HG02943 (cell line): ENCODE data around the gene MT1M.

Experiments
- ATAC-seq: cut with Tn5 transposase; IDR thresholded peaks from one replicate; pipeline ENCODE4 v1.9.1; 2021; ENCODE audit warnings: mild to moderate bottlenecking, low read depth, moderate library complexity; ENCODE audit not compliant: unreplicated experiment

MT1M gene

DNA sequence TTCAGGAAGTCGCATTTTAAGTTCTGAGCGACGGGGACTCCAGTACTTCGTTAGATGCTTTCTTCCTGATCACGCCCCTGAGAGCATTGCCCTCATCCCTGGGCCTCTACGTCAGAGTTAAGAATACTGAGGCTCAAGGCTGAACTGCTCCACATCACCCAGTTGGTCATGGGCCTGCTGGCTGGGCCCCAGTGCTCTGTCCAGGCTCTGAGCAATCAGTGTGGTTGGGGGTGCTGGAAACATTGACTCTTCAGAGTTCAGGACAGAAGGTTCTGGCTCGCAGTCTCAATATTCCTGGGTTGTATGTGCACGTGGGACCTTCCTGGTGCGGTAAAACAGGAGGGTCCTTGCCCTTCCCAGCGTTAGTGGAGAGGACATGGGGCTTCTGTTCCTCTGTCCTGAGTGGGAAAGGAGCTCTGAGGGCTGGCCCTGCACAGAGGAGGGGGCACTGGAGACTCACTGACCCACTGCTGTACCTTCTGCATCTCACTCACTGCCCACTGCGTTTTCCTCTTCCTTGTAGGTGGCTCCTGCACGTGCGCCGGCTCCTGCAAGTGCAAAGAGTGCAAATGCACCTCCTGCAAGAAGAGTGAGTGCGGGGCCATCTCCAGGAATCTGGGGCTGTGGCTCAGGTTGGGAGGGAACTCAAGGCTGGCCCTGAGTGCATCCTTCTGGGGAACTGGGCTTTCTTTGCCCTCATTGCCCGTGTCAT lies 6.4 kb upstream of the MT1M start:
- ATAC-seq = no peak

DNA sequence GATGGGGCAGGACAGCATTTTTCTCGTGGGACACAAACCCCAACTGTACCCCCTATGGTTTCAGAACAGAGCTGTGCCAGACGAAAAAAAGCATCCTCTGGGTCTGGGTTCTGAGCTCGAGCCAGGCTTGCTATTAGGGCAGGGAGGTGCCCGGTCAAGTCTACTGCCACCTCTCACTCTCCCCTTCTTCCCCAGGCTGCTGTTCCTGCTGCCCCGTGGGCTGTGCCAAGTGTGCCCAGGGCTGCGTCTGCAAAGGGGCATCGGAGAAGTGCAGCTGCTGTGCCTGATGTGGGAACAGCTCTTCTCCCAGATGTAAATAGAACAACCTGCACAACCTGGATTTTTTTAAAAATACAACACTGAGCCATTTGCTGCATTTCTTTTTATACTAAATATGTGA lies 5.8 kb upstream of the MT1M start:
- no peak for ATAC-seq

DNA sequence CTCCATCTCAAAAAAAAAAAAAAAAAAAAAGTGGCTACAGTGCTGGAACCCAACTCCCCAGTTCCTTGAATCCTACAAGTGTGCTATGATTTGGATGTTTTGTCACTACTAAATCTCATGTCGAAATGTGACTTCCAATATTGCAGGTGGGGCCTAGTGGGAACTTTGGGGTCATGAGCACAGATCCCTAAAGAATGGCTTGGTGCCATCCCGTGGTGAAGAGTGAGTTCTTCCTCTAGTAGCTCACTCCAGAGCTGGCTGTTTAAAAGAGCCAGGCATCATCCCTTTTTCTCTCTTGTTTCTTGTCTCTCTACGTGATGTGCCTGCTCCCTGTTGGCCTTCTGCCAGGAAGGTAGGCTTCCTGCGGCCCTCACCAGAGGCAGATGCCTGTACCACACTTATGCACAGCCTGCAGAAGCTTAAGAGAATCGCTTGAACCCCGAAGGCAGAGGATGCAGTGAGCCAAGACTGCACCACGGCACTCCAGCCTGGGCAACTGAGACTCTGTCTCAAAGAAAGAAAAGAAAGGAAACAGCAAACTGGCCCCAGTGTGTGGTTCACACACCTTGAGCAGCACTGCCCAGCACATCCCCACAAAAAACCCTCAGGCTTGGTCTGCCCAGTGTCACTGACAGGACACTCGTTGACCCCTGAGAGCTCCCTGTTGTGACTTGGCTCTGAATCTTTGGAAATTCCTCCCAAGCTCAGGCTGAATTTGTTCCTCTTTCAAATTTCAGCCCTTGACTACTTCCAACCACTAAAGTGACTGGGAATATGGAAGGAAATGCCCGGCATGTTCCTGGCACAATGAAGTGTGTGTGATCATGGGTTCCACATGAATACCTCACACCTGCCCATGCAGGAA lies 3.7 kb upstream of the MT1M start:
- no peak for ATAC-seq

DNA sequence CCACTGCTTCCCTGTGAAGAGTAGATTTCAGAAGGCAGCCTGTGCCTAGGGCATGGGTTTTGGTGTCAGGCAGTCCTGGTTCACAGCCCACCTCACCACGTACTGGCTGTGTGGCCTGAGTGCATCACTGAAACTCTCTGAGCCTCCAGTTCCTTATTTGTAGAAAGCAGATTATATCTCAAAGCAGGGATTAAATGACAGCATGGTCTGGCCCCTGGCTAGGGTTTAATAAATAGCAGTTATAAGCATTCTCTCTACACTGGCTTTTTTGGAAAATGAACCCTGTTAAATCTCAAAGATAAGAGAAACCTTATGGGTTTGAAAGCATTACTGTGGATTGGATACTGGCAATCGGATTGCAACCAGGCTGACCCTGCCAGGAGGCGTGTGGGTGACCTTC lies 2.9 kb upstream of the MT1M start:
- no peak for ATAC-seq

DNA sequence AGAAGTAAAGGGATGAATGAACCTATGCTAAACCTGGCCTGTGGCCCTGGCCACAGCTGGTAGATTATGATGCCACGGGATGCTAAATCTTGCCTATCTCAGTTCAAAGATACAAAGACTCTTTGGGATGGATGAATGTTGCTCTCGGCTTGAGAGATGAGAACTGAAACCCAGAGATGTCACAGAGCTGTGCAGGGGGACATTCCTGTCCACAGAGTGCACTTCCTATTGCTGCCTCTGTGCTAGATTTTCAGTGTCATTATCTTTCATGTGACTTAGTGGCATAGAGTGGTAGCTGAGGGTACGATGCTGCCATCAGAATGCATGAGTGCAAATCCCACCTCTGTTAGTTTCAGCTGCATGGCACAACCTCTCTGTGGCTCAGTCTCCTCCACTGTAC lies 2.3 kb upstream of the MT1M start:
- no peak for ATAC-seq

DNA sequence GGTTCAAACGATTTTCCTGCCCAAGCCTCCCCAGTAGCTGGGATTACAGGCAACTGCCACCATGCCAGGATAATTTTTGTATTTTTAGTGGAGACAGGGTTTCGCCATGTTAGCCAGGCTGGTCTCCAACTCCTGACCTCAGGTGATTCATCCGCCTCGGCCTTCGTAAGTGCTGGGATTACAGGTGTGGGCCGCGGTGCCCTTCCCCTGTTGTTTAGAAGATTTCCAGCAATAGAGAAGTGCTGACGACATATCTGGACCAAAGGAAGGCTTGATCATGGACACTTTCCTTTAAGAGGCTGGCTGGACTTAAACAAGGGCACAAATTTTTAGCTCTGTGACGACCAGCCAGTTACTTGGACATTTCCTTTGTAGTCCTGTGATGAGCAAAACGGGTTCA lies 1.3 kb upstream of the MT1M start:
- no peak for ATAC-seq

DNA sequence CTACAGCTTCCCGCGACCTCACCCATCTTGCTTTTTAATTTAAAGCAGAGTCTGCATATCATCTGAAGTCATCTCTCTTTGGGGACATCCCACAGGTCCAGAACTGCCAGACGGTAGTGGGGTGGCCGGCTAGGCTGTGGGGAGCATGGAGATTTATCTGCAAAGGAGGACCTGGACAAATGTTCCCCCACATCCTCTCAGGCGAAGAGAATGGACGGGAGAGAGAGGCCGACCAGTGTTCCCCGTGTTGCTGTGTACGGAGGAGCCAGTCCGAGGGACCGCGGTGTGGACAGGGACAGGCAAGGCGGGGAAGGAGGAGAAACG lies 665 bp upstream of the MT1M start:
- ATAC-seq = no peak

DNA sequence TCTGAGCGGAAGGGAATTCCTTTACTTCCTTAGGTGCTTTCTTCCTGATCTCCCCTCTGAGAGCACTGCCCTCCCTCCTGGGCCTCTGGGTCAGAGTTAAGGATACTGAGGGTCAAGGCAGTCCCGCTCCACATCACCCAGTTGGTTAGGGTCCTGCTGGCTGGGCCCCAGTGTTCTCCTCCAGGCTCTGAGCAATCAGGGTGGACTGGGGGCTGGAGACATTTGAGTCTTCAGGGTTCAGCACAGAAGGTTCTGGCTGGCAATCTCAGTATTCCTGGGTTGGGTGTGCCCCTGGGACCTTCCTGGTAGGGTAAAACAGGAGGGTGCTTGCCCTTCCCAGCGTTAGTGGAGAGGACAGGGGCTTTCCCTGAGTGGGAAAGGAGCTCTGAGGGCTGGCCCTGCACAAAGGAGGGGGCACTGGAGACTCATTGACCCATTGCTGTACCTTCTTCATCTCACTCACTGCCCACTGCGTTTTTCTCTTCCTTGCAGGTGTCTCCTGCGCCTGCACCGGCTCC lies 448 bp downstream of the MT1M start:
- ATAC-seq = no peak

DNA sequence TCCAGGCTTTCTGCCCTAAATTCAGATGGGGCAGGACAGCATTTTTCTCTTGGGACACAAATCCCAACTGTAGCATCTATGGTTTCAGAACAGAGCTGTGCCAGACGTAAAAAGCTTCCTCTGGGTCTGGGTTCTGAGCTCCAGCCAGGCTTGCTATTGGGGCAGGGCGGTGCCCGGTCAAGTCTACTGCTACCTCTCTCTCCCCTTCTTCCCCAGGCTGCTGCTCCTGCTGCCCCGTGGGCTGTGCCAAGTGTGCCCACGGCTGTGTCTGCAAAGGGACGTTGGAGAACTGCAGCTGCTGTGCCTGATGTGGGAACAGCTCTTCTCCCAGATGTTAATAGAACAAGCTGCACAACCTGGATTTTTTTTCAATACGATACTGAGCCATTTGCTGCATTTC lies 1.1 kb downstream of the MT1M start:
- no peak for ATAC-seq

DNA sequence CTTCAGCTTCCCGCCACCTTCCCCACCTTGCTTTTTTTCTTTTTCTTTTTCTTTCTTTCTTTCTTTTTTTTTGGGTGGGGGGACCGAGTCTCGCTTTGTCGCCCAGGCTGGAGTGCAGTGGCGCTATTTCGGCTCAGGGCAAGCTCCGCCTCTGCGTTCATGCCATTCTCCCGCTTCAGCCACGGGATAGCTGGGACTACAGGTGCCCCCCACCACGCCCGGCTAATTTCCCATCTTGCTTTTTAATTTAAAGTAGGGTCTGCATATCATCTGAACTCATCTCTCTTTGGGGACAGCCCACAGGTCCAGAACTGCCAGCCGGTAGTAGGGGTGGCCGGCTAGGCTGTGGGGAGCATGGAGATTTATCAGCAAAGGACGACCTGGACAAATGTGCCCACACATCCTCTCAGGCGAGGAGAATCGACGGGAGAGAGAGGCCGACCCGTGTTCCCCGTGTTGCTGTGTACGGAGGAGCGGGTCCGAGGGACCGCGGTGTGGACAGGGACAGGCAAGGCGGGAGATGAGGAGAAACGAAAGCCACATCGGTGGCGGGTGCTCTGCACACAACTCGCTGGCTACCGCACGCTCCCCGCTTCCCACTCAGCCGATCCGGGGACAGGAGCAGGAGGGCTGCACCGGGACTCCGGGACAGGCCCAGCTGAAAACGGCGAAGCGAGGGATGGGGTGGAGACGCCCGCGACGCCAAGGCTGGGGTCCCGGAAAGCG lies 2.4 kb downstream of the MT1M start:
- no peak for ATAC-seq

DNA sequence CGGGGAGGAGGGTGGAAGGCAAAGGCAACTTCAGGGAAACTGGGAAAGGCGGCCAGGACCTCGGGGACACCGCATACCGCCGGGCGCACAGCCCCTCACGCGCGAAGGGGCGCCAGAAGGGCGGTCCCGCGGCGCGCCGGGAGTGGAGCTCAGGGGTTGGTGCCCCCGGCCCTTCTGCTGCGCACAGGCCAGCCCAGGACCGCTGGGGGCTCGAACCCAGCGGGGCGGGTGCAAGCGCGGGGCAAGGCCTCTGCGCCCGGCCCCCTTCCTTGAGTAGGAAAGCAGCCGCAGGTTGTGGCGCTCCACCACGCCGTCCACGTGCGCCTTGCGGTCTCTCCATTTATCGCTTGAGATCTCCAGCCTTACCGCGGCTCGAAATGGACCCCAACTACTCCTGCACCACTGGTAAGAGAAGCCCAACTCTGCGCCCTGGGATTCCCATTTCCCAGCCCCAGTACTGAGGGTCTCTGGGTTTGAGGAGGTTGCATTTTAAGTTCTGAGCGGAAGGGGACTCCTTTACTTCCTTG lies 3.0 kb downstream of the MT1M start:
- no peak for ATAC-seq

DNA sequence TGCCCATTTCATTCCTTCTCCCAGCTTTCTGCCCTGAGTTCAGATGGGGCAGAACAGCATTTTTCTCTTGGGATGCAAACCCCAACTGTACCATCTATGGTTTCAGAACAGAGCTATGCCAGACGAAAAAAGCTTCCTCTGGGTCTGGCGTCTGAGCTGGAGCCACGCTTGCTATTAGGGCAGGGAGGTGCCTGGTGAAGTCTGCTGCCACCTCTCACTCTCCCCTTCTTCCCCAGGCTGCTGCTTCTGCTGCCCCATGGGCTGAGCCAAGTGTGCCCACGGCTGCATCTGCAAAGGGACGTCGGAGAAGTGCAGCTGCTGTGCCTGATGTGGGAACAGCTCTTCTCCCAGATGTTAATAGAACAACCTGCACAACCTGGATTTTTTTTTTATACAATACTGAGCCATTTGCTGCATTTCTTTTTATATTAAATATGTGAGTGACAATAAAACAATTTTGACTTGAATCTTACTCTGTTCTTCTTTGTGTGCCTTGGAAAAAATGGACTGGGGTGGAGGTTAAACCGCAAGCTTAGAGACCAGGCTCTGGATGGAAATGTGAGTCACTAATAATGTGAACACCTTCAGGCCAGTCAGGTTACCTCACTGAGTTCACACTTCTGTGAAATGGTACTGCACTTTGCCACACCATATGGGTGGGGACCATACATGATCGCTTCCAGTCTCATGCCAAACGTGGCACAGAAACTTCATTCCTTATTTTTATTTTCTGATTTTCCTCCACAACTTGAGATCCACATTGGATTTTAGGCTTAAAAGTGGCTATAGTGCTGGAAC lies 4.4 kb downstream of the MT1M start:
- no peak for ATAC-seq

DNA sequence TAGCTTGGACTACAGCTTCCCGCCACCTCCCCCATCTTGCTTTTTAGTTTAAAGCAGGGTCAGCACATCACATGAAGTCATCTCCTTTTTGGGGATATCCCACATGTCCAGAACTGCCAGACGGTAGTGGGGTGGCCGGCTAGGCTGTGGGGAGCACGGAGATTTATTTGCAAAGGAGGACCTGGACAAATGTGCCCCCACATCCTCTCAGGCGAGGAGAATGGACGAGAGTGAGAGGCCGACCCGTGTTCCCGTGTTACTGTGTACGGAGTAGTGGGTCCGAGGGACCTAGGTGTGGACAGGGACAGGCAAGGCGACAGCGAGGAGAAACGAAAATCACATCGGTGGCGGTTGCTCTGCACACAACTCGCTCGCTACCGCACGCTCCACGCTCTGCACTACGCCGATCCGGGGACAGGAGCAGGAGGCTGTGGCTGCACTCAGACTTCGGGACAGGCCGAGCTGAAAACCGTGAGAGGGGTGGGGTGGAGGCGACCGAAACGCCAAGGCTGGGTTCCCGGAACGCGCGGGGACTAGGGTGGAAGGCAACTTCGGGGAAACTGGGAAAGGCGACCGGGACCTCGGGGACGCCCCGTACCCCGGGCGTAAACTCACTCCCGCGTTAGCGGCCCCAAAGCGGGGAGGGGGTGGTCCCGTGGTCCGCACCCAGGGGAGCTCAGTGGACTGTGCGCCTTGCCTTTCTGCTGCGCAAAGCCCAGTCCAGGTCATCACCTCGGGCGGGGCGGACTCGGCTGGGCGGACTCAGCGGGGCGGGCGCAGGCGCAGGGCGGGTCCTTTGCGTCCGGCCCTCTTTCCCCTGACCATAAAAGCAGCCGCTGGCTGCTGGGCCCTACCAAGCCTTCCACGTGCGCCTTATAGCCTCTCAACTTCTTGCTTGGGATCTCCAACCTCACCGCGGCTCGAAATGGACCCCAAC lies 5.6 kb downstream of the MT1M start, which contains the start of gene MT1A:
Gene MT1A (plus strand): TSS at position 853 of the 937 bp plus-strand sequence. CDS start 73 bp downstream, at position 926.
- ATAC-seq = no peak

DNA sequence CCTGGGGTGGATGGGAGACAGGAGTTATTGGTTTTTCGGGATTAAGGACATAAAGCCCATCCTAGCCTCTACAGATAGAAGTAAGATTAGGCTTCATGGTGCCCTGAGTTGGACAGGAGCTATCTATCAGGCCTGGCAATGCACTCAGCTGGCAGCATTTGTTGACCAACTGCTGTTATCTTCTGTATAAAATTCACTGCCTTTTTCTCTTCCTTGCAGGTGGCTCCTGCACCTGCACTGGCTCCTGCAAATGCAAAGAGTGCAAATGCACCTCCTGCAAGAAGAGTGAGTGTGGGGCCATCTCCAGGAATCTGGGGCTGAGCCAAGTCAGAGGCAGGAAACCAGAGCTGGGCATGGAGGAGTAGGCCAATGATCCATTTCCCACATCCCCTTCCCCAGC lies 6.6 kb downstream of the MT1M start:
- ATAC-seq = no peak

DNA sequence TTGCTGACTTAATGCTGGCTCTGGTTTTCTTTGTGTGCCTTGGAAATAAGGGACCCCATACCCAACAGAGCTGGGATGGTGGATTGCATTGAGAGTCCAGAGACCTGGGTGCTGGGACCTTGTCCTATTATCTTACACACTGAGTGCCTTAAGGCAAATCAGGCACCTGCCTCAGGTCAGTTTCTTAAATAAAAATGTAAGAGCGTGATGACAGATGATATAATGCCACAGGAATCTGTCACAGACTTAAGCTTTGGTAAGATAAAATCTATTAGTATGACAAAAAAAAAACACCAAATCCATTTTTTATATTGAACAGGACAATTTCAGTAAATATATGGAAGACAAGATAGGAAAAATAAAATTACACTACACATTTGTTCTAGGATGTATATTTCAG lies 7.6 kb downstream of the MT1M start:
- no peak for ATAC-seq

DNA sequence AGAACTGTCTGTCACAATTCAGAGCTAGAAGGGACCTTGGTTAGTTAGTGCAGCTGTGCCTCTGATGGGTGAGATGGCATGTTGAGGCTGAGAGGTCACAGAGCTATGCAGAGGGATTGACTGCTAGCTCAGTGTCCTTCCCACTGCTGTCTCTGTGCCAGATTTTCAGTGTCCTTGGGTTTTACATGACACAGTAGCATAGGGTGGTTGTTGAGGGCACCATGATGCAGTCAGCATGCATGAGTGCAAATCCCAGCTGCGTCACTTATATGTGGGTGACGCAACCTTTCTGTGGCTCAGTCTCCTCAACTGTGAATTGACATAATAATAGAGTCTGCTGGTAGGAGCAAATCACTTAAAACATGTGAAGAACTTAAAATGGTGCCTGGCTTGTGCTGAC lies 8.7 kb downstream of the MT1M start:
- no peak for ATAC-seq

DNA sequence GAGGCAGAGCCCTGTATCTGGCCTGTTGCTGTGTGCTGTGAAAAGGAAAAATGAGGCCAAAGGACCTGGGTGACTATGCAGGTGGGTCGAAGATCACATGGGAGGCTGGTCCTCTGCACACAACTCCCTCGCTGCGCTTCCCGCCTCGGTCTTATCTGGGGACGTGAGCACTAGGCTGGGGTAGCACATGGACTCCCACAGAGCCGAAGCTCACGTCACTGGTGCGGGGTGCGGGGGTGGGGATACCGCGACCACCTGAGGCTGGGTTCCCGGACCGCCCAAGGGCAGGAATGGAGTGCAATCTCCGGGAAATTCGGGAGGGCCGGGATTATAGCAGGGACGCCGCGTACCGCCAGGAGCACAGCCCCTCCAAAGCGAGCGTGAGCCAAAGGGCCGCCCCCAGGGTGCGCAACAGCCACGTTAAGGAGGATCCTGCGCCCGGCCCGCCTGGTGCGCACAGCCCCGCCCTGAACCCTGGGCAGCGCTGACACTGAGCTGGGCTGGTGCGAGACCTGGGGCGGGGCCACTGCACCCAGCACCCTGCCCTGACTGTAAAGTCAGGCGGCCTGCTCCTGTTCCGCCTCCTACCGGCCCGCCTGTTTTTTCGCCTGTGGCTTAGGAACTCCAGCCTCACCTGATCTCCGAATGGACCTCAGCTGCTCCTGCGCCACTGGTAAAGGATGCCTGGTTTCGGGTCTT lies 10.8 kb downstream of the MT1M start:
- no peak for ATAC-seq

DNA sequence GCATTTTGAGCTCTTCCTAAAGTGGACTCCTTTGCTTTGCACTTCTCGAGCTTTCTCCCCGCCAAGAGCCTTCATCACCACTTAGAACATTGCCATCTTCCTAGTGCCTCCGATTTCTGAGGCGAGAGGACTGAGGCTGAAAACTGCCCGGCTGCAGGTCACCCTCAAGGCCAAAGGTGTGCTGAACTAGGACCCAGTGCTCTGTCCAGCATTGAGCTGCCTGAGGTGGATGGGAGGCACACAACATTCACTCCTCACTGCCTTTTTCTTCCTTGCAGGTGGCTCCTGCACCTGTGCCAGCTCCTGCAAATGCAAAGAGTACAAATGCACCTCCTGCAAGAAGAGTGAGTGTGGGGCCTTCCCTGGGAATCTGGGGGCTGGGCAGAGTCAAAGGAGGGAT lies 11.4 kb downstream of the MT1M start:
- no peak for ATAC-seq

DNA sequence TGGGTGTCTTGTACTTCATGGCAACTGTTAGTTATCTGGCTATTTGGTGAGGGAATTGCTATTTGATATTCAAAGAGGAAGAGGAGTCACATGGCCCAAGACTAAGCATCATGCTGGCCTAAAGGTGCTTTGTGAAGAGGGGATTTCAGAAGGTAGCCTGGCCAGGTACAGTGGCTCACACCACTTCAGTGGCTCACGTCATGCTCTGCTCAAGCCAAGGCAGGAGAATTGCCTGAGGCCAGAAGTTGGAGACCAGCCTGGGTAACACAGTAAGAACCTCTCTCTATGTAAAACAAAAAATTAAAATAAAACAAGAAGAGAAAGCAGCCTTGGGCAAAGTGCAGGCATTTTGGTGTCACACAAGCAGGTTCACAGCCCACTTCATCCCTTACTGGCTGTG lies 12.9 kb downstream of the MT1M start:
- ATAC-seq = no peak
